ENCODE results near the gene FBXO47.
"Not testable (repeated sequence)": the region's sequence is repeated elsewhere in the genome, so short reads cannot be mapped to it uniquely, and the experiment has no call there.

Gene FBXO47

DNA sequence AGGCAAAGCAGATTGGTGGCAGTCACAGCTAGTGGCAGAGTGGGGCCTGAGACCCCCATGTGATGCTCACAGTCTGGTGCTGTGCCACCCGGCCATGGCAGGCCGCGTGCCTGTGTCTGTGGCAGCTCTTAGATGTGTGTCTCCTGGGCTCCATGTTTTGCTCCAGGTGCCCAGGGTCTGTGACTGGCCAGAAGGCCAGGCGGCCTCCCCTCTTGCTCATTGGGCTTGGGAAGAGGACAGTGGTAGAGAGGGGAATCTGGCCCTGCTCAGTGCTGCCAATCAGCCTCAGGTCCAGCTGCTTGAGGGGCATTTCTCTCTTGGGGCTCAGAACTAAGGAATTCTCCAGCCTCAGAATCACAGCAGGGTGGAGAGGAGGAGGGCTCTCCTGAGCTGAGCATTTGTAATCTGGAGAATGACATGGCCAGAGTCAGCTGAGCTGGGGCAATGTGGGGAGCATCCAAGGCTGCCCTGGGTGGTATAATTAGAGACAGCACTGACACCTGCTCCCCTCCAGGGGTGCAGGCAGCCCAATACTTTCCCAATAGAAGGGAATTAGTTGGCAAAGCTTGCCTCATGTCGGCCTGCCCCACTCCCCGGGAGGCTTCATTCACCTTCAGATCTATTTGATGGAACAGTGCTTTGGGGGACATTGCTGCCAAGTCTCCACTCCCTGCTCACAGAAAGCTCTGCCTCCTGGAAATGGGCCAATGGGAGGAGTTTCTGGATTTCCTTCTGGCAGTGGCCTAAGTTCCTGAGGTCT lies 44.5 kb downstream of the FBXO47 start:
- no peak for DNase-seq (ENCODE audit: low read depth in 2 of 2)

DNA sequence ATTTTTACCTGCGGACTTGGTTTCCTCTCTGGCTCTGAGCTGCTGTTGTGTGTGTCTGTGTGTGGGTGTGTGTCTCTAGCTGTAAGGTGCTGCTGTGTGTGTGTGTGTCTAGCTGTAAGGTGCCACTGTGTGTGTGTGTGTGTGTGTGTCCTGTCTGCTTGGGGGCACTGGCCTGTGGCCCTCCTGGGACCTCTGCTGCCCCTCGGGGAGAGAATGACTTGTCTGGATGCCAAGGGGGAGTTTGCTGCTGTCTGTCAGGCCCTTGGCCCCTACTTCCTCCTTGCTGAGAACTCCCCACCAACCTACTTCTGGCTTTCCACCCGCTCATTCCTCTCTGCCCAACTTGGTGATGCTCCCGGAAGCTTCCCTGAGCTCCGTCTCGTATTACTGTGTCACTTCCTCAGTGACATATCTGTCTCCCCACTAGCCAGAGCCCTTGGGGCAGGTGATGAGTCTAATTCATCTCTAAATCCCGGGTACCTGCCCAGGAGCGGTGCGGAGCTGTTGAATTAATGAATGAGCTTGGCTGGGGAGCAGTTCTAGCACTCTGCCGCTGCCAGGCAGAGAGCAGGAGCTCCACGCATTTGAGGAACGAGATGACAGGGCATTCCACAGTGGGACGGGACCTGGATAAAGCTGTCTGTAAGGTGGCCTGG lies 45.3 kb downstream of the FBXO47 start:
- no peak for DNase-seq (ENCODE audit: low read depth in 2 of 2)

DNA sequence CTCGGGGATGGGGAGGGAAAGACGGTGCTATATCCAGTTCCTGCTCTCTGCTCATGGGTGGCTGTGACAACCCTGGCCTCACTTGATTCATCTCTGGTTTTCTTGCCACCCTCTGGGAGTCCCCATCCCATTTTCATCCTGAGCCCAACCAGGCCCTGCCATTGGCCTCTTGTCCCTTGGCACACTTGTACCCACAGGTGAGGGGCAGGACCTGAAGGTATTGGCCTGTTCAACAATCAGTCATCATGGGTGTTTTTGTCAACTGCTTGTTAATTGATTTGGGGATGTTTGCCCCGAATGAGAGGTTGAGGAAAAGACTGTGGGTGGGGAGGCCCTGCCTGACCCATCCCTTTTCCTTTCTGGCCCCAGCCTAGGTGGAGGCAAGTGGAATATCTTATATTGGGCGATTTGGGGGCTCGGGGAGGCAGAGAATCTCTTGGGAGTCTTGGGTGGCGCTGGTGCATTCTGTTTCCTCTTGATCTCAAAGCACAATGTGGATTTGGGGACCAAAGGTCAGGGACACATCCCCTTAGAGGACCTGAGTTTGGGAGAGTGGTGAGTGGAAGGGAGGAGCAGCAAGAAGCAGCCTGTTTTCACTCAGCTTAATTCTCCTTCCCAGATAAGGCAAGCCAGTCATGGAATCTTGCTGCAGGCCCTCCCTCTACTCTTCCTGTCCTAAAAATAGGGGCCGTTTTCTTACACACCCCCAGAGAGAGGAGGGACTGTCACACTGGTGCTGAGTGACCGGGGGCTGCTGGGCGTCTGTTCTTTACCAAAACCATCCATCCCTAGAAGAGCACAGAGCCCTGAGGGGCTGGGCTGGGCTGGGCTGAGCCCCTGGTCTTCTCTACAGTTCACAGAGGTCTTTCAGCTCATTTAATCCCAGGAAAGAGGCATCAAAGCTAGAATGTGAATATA lies 46.6 kb downstream of the FBXO47 start:
- no peak for DNase-seq (ENCODE audit: low read depth in 2 of 2)

DNA sequence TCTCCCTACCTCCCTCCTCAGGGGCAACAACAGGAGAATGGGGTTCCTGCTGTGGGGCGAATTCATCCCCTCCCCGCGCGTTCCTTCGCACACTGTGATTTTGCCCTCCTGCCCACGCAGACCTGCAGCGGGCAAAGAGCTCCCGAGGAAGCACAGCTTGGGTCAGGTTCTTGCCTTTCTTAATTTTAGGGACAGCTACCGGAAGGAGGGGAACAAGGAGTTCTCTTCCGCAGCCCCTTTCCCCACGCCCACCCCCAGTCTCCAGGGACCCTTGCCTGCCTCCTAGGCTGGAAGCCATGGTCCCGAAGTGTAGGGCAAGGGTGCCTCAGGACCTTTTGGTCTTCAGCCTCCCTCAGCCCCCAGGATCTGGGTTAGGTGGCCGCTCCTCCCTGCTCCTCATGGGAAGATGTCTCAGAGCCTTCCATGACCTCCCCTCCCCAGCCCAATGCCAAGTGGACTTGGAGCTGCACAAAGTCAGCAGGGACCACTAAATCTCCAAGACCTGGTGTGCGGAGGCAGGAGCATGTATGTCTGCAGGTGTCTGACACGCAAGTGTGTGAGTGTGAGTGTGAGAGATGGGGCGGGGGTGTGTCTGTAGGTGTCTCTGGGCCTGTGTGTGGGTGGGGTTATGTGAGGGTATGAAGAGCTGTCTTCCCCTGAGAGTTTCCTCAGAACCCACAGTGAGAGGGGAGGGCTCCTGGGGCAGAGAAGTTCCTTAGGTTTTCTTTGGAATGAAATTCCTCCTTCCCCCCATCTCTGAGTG lies 47.7 kb downstream of the FBXO47 start:
- DNase-seq (ENCODE audit: low read depth in 2 of 2), result no peak

DNA sequence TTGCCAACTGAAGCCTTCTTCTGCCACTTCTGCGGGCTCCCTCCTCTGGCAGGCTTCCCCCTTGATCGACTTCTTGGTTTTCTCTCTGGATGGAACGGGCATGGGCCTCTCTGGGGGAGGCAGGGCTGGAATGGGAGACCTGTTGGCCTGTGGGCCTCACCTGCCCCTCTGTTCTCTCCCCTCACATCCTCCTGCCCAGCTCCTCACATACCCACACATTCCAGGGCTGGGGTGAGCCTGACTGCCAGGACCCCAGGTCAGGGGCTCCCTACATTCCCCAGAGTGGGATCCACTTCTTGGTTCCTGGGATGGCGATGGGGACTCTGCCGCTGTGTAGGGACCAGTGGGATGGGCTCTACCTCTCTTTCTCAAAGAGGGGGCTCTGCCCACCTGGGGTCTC lies 48.3 kb downstream of the FBXO47 start:
- no peak for DNase-seq (ENCODE audit: low read depth in 2 of 2)

DNA sequence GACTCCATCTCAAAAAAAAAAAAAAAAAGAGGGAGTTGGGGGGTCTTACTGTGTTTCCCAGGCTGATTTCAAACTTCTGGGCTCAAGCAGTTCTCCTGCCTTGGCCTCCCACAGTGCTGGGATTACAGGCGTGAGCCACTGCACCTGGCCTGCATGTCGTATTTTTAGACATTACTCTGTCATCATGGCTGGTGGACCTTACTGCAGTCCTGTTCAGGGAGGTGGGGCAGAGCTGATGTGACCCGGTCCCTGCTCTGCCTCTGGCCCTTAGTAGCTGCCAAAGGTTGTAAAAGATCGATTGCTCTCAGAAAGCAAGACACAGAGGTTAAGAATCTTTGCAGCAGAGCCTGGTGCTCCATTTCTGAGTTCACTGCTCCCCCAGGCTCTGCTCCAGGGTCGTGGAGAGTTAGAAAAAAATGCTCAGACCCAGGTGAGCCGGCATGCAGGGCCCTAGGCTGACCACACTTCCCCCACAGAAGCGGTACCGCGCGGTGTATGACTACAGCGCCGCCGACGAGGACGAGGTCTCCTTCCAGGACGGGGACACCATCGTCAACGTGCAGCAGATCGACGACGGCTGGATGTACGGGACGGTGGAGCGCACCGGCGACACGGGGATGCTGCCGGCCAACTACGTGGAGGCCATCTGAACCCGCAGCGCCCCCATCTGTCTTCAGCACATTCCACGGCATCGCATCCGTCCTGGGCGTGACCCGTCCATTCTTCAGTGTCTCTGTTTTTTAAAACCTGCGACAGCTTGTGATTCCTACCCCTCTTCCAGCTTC lies 48.9 kb downstream of the FBXO47 start:
- DNase-seq (ENCODE audit: low read depth in 2 of 2), result no peak

DNA sequence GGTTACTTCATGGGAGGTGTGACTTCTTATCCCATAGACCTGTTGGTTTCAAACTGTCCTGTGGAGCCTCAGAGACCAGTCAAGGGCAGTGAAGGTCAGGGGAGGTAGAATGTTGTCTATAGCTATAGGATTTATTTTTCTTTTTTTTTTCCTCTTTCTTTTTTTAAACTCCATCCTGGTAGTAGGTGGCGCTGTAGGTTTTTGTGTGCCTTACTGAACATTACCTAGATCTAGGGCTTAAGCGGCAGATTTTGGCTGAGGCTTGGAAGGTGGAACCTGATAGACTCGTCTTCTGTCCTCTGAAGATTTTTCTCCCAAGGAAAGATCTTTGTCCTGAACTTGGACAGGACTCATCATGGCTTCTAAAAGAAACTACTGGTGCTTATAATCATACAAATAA lies 49.9 kb downstream of the FBXO47 start:
- DNase-seq (ENCODE audit: low read depth in 2 of 2), result no peak

DNA sequence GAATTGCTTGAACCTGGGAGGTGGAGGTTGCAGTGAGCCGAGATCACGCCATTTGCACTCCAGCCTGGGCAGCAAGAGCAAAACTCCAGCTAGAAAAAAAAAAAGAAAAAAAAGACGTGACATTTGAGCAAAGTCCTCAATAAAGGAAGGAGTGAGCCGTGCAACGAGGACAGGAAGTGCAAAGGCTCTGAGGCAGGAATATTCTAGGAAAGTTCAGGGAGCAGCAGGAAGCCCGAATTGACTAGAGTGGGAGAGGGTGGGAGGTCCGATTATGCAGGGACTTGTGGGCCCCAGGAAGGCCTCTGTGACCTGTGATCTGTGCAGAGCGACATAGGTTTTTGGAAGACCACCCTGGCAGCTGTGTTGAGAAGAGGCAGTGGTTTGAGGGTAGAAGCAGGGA lies 50.4 kb downstream of the FBXO47 start:
- no peak for DNase-seq (ENCODE audit: low read depth in 2 of 2)

DNA sequence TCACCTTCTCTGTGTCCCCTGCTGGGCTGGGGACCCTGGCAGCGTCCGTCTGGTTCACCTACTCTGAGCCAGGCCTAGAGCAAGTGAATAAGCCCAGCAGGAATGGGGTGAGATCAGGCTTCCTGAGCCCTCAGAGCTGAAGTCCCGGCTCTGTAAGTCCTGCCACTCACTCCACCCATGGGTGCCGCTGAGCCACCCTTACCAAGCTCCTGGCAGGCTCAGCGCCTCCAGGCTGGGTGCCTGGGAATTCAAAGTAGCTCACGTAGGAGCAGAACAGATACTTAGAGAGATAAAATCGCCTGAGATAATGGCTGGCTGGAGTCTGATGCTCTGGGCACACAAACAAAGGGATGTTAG lies 51.6 kb downstream of the FBXO47 start:
- no peak for DNase-seq (ENCODE audit: low read depth in 2 of 2)

DNA sequence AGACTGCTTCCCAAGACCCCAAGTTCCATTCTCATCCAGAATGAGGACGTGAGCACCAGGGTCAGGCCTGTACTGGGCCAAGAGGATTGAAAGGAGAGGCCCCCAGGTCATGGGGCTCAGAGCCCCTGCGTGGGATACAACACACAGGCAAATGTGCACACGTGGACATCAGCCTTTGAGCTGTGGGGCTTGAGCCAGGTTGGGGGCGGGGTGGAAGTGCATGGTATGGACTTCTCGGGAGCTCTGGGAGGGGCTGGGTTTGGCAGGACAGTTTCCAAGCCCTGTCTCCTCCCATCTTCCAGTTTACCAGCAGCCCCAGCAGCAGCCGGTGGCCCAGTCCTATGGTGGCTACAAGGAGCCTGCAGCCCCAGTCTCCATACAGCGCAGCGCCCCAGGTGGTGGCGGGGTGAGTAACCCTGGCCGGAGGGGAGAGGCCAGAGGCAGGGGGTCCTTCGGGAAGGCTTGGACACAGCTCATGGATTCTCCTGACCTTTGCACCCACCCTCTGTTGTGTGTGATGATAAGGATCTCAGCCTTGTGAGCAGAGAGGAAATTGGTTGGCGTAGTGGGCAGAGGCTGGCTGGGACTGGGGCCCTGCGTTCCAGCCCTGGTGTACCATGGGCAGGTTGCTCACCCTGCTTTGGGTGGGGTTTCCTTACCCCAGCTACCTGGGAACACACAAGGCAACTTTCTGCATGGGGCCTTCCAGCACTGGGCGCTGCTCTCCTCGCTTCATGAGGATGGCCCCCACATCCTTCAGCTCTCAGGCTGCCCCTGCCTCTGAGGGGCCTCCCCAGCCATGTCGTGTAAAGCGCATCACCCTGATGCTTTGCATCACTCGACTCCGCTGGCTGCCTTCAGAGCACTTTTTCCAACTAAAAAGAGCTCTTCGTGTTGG lies 52.2 kb downstream of the FBXO47 start:
- no peak for DNase-seq (ENCODE audit: low read depth in 2 of 2)

DNA sequence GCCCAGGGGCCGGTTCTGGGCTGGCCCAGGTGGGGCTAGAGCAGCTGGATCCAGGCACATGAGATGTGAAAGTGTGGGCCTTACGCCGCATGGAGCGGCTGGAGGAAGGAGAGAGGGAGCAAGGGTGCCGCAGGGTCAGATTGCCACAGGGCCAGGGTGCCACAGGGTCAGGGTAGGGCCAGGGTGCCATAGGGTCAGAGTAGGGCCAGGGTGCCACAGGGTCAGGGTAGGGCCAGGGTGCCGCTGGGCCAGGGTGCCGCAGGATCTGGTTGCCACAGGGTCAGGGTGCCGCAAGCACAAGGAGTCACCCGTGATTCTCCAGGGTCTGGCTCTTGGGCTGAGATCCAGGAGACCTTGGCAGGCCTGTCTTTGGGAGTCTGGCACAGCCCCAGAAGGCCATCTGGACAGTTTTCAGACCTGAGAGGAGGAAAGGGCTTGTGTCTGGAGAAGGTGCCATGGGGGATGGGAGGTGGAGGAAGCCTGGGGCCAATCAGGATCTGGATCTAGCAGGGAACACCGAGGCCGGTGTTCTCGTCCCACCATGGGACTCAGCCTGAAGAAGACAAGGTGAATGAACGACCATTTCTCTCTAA lies 54.9 kb downstream of the FBXO47 start:
- DNase-seq (ENCODE audit: low read depth in 2 of 2), result no peak

DNA sequence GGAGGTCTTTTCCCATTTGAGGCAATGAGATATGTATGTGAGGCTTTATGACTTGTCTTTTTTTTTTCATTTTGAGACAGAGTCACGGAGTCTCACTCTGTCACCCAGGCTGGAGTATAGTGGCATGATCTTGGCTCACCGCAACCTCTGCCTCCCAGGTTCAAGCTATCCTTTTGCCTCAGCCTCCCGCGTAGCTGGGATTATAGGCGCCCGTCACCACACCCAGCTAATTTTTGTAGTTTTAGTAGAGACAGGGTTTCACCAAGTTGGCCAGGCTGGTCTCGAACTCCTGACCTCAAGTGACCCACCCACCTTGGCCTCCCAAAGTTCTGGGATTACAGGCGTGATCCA lies 55.5 kb downstream of the FBXO47 start:
- DNase-seq (ENCODE audit: low read depth in 2 of 2), result not testable (repeated sequence)

DNA sequence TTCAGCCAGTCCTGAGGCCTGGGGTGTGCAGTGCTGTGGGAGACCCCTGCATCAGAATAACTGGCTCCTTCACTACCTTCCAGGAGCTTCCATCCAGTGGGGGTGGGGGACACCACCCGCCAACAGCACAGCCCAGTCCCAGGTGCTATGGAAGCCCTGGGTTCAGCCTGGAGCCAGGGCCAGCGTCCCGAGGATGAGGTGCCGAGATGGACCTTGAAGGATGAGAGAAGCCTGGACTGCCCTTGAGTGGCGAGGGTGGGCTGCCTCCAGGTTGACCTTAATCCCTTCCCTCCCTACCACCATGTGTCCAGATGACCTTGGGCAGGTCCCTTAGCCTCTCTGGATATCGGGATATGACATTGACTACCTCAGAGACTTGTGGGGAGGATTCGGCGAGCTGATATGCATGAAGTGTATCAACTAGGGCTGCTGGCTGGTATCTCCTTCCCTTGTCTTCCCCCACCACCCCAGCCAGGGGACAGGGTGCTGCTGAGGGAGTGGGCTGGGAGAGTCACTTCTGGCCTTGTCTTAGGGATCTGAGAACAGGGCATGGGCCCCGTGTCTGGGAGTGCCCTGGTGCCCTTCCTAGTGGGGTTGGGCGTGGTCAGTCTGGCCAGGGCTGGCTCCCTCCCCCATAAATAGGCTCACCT lies 56.0 kb downstream of the FBXO47 start:
- DNase-seq (ENCODE audit: low read depth in 2 of 2), result no peak

DNA sequence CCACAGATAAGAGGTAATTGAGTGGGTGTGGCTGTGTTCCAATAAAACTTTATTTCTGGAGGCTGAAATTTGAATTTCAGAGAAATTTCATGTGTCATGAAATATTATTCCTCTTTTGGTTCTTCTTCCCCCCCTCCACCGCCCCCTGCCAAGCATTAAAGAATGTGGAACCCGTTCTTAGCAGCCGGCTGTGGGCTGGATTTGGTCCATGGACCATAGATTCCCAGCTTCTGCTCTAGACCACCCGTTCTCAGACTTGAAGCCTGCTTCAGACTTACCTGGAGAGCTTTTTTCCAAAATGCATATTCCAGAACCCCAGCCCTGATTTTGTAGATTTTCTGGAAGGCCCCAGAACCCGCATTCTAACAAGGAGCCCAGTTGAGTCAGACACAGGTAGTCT lies 56.9 kb downstream of the FBXO47 start:
- no peak for DNase-seq (ENCODE audit: low read depth in 2 of 2)

DNA sequence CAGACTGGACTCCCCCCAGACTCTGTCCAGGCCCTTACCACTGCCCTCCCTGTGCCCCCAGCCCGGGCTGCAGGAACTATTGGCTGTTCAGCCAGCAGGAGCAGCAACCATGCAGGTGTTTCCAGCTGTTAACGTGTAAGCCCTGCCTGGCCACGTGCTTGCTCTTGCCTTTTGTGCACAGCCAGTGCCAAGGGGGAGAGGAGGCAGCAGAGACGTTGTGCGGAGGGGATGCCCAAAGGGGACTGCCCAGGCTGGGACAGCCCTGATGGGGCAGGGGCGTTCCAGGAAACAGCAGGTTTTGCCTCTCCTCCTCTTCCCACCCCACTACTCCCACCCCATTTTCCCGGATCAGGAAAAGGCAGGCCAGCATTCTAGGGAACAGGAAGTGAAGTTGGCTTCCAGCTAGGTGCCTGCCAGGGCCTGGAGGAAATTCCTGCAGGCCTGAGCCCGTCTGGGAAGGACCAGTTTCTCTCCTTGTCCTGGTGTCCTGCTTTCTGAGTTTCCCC lies 58.5 kb downstream of the FBXO47 start:
- DNase-seq (ENCODE audit: low read depth in 2 of 2), result no peak

DNA sequence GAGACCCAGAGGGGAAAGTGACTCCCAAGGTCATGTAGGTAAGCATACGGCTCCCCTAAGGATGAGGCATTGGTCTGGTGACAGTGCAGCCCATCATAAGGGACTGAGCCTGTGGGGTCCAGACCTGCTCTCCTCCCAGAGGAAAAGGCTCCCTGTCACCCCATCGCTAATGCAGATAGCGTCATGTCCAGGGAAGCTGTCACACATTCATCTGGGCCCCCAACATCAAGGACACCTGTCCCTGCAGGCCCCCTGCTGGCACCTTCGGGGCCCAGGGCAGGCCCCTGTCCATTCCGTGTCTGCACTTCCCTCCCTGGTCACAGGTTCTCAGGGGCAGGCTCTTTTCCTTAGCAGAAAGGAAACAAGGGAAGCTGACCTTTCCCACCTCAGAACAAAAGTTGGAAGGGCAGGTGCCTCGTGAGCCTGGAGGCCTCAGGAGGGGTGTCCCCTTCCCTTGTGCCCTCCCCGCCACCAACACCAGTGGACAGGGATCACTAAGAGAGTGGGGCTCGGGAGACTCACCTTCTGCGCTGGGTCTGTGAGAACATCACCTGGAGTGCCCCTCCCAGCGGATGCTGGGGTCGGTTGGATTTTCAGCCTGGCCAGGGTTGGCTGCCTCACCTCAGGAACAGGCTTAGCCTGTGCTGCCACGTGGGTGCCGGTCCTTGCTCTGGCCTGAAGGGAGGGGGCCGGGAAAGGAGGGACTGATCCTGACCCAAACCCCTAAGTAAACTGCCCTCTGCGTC lies 59.1 kb downstream of the FBXO47 start:
- no peak for DNase-seq (ENCODE audit: low read depth in 2 of 2)

DNA sequence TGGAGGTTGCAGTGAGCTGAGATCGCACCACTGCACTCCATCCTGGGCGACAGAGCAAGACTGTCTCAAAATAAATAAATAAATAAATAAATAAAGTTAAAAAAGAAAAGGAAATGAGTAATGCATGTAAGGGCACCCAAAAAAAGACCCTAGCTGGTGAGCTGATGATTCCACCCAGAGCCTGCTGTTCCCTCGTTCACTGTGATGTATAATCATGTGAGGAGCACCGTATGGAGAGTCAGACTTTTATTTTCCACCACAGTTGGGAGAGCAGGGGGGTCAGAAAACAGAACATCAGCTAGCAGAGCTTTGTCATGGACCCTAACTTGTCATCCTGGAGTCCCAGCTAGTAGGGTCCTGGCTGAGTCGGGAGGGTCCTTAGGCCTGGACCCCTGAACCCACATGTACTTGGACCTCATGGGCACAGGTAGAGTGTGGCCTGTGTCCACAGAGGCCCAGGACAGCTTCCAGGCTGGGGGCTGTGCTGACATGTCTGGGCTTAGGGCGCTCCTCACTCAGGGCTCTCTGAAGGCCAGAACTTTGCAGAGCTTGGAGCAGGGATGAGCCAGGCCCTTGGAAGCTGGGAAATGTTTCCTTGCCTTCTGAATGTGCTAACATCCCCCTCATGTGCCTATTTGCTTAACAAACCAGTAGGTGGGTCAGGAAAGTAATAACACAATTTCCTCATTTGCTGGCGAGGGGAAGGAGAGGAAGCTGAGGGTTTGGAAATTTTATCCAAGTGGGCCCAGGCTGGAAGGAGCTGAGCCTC lies 60.6 kb downstream of the FBXO47 start:
- no peak for DNase-seq (ENCODE audit: low read depth in 2 of 2)

DNA sequence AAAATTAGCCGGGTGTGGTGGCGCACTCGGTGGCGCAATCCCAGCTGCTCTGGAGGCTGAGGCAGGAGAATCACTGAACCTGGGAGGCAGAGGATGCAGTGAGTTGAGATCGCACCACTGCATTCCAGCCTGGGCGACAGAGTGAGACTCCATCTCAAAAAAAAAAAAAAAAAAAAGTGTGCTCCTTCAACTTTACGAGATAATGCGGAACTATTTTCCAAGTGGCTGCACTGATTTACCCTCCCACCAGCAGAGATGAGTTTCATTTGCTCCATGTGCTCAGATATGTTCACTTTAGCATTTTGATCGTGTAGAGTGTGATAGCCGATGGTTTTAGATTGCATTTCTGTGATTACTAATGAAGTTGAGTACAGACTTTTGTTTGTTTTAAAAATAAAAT lies 61.8 kb downstream of the FBXO47 start:
- DNase-seq (ENCODE audit: low read depth in 2 of 2), result no peak
